Tibial nerve (tissue), 4 donors: ENCODE data around the gene TPSG1.

Experiments used
- CTCF ChIP-seq, 5 experiments: fragments of 200-600 bp in 3 of 5; fragments of 450-650 bp in 2 of 5; sonication (generic) in 3 of 5; IDR thresholded peaks; one replicate each; pipeline ENCODE4 v1.5.1; 2016 to 2019; ENCODE audit warnings: antibody characterized with exemption in 5 of 5, mild to moderate bottlenecking in 3 of 5, moderate library complexity in 2 of 5
- EP300 ChIP-seq, 2 donors: sonication (generic); formaldehyde crosslinking; IDR thresholded peaks; one replicate each; pipeline ENCODE4 v1.6.1; 2017; ENCODE audit warnings: antibody characterized with exemption in 2 of 2, mild to moderate bottlenecking in 1 of 2
- POLR2A ChIP-seq, 2 donors: fragments of 450-650 bp; IDR thresholded peaks; one replicate each; pipeline ENCODE4 v1.6.1; 2017; ENCODE audit warnings: antibody characterized with exemption in 2 of 2, mild to moderate bottlenecking in 2 of 2, moderate library complexity in 2 of 2

DNA sequence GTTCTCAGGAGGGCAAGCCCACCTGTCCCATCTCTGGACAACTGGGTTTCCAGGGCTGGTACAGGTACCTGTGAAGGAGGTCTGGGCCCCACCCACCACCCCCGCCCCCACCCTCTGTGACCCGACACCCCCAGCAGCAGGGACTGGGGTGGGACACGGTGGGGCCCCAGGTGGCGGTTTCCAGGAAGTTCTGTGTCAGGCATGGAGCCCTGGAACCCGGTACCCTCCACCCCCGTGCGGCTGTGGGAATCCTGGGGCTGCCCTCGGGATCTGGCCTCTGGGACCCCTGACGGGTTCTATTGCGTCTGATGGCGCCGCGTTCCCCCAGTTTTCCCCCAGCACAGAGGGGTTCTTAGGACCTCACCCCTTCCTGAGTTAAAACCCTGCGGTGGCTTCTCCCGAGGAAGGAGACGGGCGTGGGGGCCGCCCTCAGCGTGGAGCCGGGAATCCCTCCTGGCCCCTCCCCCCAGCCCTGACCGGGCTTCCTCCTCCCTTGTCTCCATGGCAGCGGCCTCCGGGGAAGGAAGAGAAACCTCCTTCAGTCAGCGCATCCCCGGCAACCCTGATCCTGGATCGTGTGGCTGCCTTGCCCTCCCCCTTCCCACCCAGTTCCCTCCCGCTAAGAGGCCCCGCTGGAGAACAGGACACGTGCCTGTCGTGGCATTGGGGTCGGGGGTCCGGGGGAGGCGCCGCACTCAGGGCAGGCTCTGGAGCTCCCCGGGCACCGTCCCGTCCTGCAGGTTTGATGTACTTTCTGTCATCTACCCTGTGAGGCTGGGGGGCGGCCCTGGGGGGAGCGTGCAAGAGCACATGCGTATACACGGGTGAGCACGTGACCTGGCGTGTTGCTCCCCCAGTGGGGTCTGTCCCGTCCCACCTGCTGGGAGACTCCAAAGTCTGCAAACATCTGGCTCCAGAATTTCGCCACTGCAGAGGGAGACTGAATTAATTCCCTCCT, 41.8 kb downstream of the TPSG1 start:
- TF ChIP-seq CTCF (IDR thresholded peaks at IDR 0.05), result no peak
- TF ChIP-seq EP300 (IDR thresholded peaks at IDR 0.05), result no peak
- TF ChIP-seq POLR2A (IDR thresholded peaks at IDR 0.05), result no peak
